ENCODE results near the gene OR4K14. TPM values are rescaled to one million over a fixed set of nuclear protein-coding genes. Genes with fewer than 3 reads are reported as not detected.
"Not testable (repeated sequence)": the region's sequence is repeated elsewhere in the genome, so short reads cannot be mapped to it uniquely, and the experiment has no call there.

The OR4K14 gene, protein sequence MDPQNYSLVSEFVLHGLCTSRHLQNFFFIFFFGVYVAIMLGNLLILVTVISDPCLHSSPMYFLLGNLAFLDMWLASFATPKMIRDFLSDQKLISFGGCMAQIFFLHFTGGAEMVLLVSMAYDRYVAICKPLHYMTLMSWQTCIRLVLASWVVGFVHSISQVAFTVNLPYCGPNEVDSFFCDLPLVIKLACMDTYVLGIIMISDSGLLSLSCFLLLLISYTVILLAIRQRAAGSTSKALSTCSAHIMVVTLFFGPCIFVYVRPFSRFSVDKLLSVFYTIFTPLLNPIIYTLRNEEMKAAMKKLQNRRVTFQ
- total RNA-seq: not detected

DNA sequence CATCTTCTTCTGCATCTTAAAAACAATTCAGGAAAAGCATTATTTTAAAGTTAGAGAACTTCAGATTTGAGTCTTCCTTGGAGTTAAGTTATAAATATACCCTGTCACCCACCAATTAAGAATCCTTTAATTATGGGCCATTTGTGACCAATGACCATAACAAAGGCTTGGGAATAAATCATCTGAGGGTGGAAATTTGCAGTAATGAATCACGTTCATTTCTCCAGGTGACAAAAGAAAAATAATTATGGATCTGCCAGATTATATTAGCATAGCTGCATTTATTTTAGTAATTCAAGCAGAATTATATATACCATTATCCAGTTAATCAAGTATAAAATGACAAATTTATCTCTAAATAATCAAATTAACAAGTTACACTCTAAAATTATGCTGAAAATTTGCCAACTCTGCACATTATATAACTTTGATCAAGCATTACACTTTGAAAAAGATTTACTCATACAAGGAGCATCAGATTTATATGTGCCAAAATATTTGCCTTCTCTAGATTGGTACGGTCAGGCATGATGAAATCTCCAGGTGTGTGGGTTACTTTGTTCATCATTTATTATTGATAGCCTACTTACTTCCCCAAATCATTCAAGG is at the start of gene OR4K14:
OR4K14 (minus strand) TSS at position 51 of the 609 bp plus-strand sequence. CDS start 4,114 bp downstream, outside the sequence.
- ChIA-PET CTCF (no interaction called here), POLR2A (no interaction called here)

DNA sequence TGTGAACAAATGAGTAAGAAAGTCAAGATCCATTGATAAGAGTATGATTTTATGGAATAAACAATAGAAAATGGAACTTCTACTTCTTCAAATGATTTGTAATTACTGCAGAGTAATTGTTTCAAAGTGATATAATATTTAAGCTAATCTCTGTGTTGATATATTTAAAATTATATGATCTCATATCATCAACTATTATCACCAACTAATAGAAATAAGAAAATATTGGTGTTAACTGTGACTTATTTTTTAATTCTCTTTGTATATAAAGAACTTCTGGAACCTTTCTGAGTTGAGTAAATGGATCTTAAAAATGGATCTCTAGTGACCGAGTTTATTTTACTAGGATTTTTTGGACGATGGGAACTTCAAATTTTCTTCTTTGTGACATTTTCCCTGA is 40.6 kb upstream of the OR4K14 start, which contains the start of gene OR4L1:
OR4L1 (plus strand) TSS at position 301 of the 400 bp plus-strand sequence; CDS start at position 301, 0 bp downstream.
- ChIA-PET CTCF (no interaction called here), POLR2A (no interaction called here)

DNA sequence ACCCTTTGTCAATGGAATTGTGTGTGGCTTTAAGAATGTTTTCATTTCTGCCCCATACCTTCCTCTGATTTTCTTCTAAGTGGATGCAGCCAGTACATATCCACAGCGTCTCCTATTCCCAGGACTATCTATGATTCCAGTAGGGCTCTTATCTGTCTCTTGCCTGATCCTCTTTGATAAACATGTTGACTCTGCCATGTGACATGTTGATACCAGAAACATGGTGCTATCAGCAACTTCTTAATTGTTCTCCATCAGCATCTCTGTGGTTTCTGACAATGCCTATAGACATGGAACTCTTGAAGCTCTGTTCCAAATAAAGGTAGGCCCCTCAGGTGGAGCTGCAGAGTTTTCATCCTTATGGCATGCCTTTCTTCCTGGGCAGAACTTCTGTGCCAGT is 29.1 kb upstream of the OR4K14 start:
- POLR2A ChIA-PET: no interaction called here
- CTCF ChIA-PET: no interaction called here

DNA sequence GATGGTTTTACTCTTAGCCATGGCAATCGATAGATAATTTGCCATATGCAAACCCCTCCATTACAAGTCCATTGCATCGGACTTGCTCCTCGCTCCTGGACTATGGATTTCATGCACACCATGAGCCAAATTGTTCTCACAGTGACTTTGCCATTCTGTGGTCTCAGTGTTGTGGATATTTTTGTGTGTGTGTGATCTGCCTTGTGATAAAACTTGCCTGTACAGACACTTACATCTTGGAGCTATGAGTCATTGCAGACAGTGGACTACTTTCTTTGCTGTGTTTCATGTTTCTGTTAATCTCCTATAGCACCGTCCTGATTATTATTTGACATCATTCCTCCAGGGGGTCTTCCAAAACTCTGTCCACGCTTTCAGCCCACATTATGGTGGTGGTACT is 25.1 kb upstream of the OR4K14 start:
- CTCF ChIA-PET: no interaction called here

DNA sequence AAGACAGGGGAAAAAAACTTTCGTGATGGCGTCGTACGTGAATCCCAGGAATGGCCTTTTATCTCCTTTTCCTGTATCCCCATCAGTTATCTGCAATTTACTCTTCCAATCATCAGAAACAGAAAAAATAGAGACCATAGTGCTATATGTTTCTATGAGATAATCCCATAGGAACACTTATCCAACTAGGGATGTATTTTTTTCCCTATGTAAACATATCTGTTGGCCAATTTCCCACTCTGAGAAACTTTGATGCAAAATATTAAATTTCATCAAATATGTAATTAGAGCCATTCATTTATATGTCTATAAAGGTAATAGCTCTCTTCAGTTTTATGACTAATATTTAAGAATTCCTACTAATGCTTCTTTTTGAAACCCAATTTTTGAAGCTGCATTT is 16.8 kb upstream of the OR4K14 start, which contains the start of gene OR4K13:
OR4K13 (minus strand) TSS at position 101 of the 400 bp plus-strand sequence. CDS start 1,280 bp downstream, outside the sequence.
- CTCF ChIA-PET: no interaction called here
- POLR2A ChIA-PET: no interaction called here

More for the DNA sequence above, 25.1 kb upstream of the OR4K14 start:
- POLR2A ChIA-PET: no interaction called here

DNA sequence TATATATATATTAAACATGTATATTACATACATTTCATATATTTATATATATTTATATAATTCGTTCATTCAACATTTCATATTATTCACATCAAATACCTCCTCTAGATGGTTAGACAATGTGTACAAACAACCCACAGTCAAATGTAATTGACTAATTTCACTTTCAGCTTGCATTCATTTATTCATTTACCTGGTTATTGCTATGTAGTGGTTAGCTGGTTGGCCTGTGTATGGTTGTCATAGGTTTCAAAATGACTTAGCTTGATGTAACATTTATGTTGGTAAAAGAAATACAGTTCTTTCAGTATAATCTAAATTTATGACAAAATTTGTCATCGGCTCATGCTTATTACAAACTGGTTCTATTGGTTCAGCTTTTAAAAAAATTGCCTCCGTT is 16.3 kb upstream of the OR4K14 start:
- CTCF ChIA-PET: no interaction called here
- POLR2A ChIA-PET: no interaction called here

DNA sequence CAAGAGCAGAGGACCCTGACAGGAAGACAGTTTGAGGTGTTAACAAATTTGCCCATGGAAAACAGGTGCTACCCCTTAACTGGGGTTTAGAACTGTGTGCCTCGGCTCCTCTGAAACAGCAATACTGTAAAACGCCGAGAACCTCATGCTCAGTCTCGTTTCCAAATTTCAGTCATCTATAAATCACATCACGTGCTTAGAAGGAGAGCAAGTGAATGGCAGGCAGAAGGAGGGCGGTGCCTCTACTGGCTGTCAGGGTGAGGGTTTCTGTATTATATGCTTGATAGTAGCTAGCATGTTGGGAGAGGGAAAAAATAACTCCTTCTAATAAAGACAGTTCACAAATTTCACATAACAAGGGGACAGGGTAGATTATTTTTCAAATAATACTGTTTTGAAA is 12.0 kb upstream of the OR4K14 start:
- ChIA-PET POLR2A (no interaction called here), CTCF (no interaction called here)

DNA sequence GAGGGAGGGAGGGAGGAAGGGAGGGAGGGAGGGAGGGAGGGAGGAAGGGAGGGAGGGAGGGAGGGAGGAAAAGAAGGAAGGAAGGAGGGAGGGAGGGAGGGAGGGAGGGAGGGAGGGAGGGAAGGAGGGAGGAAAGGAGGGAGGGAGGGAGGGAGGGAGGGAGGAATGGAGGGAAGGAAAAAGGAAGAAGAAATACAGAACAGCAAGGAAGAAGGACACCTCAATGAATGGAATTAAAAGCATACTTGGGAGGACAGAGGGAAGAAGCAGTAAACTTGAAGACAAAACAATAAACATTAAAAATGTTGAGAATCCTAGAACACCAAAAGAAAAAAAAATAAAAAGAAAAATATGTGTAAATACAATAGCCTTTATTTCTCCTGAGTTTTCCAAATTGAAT is 11.0 kb downstream of the OR4K14 start:
- POLR2A ChIA-PET: no interaction called here

DNA sequence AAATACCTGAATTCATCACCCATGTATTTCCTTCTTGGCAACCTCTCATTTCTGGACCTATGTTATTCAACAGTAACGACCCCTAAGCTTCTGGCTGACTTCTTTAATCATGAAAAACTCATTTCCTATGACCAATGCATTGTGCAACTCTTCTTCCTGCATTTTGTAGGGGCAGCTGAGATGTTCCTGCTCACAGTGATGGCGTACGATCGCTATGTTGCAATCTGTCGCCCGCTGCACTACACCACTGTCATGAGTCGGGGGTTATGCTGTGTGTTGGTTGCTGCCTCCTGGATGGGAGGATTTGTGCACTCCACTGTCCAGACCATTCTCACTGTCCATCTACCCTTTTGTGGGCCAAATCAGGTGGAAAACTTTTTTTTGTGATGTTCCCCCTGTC is 16.8 kb downstream of the OR4K14 start:
- CTCF ChIA-PET: no interaction called here

More for the DNA sequence above, 11.0 kb downstream of the OR4K14 start:
- CTCF ChIA-PET: no interaction called here

DNA sequence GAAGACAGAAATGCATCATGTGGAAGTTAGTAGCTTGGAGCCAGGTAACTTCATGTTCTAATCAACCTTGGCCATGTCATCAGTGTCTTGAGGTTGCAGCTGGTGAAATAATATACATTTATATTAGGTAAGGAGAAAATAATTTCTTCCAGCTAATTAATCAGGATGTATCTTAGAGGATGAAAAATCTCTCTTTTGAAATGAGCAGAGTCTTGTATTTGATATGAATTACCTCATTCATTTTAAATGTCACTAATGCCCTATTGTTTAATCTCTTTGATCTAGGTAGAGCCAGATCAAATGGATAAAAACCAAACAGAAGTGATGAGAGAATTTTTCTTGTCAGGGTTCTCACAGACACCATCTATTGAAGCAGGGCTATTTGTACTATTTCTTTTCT is 17.2 kb downstream of the OR4K14 start, which contains the start of gene OR4Q2:
OR4Q2 (plus strand) TSS at position 301 of the 400 bp plus-strand sequence.
- ChIA-PET CTCF (no interaction called here), POLR2A (no interaction called here)

More for the DNA sequence above, 16.8 kb downstream of the OR4K14 start:
- POLR2A ChIA-PET: no interaction called here

DNA sequence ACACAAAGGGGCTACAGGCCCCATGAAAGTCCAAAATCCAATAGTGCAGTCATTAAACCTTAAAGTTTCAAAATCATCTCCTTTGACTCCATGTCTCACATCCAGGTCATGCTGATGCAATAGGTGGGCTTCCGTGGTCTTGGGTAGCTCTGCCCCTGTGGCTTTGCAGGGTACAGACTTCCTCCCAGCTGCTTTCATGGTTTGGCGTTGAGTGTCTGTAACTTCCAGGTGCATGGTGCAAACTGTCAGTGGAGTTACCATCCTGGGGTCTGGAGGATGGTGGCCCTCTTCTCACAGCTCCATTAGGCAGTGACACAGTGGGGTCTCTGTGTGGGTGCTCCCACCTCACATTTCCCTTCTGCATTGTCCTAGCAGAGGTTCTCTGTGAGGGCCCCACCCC is 25.7 kb downstream of the OR4K14 start:
- CTCF ChIA-PET: no interaction called here
- POLR2A ChIA-PET: no interaction called here

DNA sequence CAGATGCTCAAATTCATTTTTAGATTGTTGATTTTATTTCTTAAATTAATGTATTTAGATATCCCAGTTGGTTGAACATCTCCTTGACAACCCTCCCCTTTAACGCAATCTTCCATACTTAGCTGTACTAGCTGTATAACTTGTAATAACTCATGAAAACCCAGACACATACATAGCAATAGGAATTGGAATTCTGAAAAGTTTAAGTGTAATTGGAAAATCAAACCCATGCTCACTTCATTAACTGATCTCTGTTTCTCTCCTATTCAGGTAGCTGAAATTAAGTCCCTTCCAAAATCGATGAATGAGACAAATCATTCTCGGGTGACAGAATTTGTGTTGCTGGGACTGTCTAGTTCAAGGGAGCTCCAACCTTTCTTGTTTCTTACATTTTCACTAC is 43.8 kb downstream of the OR4K14 start, which contains the start of gene OR4K15:
OR4K15 (plus strand) TSS at position 301 of the 400 bp plus-strand sequence; CDS start at position 301, 0 bp downstream.
- POLR2A ChIA-PET: no interaction called here
- CTCF ChIA-PET: no interaction called here

DNA sequence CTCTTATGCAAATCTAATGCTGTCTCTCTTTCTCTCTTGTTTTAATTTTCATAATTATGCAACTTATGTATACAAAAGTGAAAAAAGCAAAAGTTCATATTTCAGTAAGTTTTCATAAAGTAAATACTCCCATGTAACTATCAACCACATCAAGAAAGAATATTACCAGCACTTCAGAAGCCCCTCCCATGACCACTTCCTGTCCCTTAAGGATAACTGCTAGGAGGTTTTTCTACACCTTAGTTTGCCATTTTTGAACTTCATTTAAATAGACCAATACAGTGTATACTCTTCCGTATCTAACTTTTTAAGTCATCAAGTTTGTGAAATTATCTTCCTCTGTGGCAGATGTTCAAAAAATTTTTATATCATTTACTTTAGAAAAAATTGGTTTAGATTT is 44.3 kb downstream of the OR4K14 start:
- POLR2A ChIA-PET: no interaction called here
- CTCF ChIA-PET: no interaction called here

DNA sequence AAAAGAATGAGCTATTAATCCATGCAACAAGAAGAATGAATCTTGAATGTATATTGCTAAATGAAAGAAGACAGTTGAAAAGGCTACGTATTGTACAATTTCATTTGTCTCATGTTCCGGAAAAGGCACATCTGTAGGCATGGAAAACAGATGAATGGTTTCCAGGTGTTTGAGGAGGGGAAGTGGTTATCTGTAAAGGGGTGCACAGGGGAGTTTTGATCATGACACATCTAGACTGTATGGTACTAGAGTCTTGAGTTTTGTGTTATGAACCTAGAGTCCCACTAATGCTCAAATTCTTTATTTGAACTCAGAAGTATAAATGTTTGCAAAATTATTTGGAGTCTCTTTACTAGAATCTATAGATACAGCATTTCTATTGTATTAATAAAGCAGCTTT is 49.4 kb downstream of the OR4K14 start:
- CTCF ChIA-PET, POLR2A ChIA-PET: not testable (repeated sequence)

Other genes with a start within 250 kb of the OR4K14 start
- gene OR4M1, start 245.8 kb downstream of the OR4K14 start, total RNA-seq: not detected
- not detected for gene OR4N2, start 215.5 kb downstream of the OR4K14 start, total RNA-seq
- not detected for gene OR4K2, start 144.2 kb downstream of the OR4K14 start, total RNA-seq
- not detected for gene OR4K5, start 98.7 kb downstream of the OR4K14 start, total RNA-seq
- gene OR4K1, start 88.4 kb downstream of the OR4K14 start, total RNA-seq: not detected
- gene OR4K15, start 43.7 kb downstream of the OR4K14 start, total RNA-seq: not detected
- gene OR4Q2, start 17.1 kb downstream of the OR4K14 start, total RNA-seq: not detected
- not detected for gene OR4K13, start 16.7 kb upstream of the OR4K14 start, total RNA-seq
- not detected for gene OR4L1, start 40.7 kb upstream of the OR4K14 start, total RNA-seq
- not detected for gene OR4K17, start 91.4 kb upstream of the OR4K14 start, total RNA-seq
- not detected for gene OR4N5, start 119.5 kb upstream of the OR4K14 start, total RNA-seq
- gene OR11G2, start 171.6 kb upstream of the OR4K14 start, total RNA-seq: not detected
- gene OR11H6, start 204.4 kb upstream of the OR4K14 start, total RNA-seq: not detected
- gene OR11H7, start 209.7 kb upstream of the OR4K14 start, total RNA-seq: not detected
- gene OR11H4, start 220.0 kb upstream of the OR4K14 start, total RNA-seq: not detected

All from activated CD8-positive, alpha-beta memory T cell treated with anti-CD3 and anti-CD28 coated beads for 36 hours (primary cell).